ENCODE measurements around the gene B3GNT2.

B3GNT2 gene

DNA sequence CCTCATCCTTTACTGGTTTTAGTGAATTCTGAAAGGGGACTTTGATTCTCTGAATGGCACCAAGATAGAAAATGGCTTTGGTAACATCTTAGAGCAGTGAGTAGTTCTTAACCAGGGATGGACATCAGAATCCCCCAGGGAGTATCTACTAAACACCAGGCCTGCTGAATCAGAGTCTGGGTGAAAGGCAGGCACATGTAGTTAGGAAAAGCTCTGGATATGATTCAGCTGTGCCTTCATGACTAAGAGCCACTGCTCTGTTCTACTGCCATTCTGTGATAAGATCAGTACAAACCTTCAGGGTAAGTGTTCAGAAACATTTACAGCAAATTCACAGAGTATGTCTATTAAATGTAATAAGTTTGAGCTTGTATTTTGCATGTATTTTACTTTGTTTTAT lies 46.2 kb upstream of the B3GNT2 start:
- POLR2A ChIA-PET = no interaction called here
- H3K36me3 ChIP-seq (ENCODE audit: control insufficient read depth in 2 of 2, insufficient read depth in 1 of 2, low read length in 2 of 2) = no peaks in the 10 kb centered on the region
- H3K4me3 ChIP-seq (ENCODE audit: low read depth, low read length) = no peak overlapping the region
- H3K4me1 ChIP-seq (ENCODE audit: control insufficient read depth, insufficient read depth, low read length) = no peaks in the 10 kb centered on the region
- no peak for TF ChIP-seq ZSCAN5A (tag by site-specific recombination; IDR thresholded peaks at IDR 0.05)
- TF ChIP-seq, protein P1, sequence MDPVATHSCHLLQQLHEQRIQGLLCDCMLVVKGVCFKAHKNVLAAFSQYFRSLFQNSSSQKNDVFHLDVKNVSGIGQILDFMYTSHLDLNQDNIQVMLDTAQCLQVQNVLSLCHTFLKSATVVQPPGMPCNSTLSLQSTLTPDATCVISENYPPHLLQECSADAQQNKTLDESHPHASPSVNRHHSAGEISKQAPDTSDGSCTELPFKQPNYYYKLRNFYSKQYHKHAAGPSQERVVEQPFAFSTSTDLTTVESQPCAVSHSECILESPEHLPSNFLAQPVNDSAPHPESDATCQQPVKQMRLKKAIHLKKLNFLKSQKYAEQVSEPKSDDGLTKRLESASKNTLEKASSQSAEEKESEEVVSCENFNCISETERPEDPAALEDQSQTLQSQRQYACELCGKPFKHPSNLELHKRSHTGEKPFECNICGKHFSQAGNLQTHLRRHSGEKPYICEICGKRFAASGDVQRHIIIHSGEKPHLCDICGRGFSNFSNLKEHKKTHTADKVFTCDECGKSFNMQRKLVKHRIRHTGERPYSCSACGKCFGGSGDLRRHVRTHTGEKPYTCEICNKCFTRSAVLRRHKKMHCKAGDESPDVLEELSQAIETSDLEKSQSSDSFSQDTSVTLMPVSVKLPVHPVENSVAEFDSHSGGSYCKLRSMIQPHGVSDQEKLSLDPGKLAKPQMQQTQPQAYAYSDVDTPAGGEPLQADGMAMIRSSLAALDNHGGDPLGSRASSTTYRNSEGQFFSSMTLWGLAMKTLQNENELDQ (tag by site-specific recombination; IDR thresholded peaks at IDR 0.05; ENCODE audit: low read depth) = no peak
- TF ChIP-seq ZIC2 (tag by site-specific recombination; IDR thresholded peaks at IDR 0.05) = no peak
- no peak for TF ChIP-seq ZNF558 (tag by site-specific recombination; IDR thresholded peaks at IDR 0.05)
- TF ChIP-seq WT1 (tag by site-specific recombination; IDR thresholded peaks at IDR 0.05) = no peak
- no peak for TF ChIP-seq ZNF114 (tag by site-specific recombination; IDR thresholded peaks at IDR 0.05)
- no peak for TF ChIP-seq HOXD13 (CRISPR knock-in tag; IDR thresholded peaks at IDR 0.05; ENCODE audit: borderline replicate concordance)
- TF ChIP-seq GLIS2 (tag by site-specific recombination; IDR thresholded peaks at IDR 0.05) = no peak
- TF ChIP-seq ZNF23 (tag by site-specific recombination; IDR thresholded peaks at IDR 0.05; ENCODE audit: borderline replicate concordance) = no peak
- no peak for TF ChIP-seq ZNF169 (tag by site-specific recombination; IDR thresholded peaks at IDR 0.05)
- no peak for TF ChIP-seq ZNF510 (tag by site-specific recombination; IDR thresholded peaks at IDR 0.05; ENCODE audit: insufficient replicate concordance)
- no peak for TF ChIP-seq ZNF776 (tag by site-specific recombination; IDR thresholded peaks at IDR 0.05; ENCODE audit: borderline replicate concordance)
- TF ChIP-seq ZNF837 (tag by site-specific recombination; IDR thresholded peaks at IDR 0.05) = no peak
- TF ChIP-seq RBAK (tag by site-specific recombination; IDR thresholded peaks at IDR 0.05) = no peak
- TF ChIP-seq ZBTB20 (tag by site-specific recombination; IDR thresholded peaks at IDR 0.05) = no peak
- CTCF ChIA-PET = interaction anchor here (1.0 kb wide), 1 partner anchor 139 kb away, joined by 3 read pairs; no protein-coding TSS in a partner anchor
- no peaks in the 10 kb centered on the region for H3K9me3 ChIP-seq (ENCODE audit: control insufficient read depth, insufficient read depth, low read depth, low read length)
- H3K27ac ChIP-seq (ENCODE audit: extremely low read depth, low read depth, low read length) = no peak overlapping the region

- no peak overlapping the region for H3K27ac ChIP-seq (ENCODE audit: extremely low read depth, low read depth, low read length)
- no peaks in the 10 kb centered on the region for H3K36me3 ChIP-seq (ENCODE audit: control insufficient read depth in 2 of 2, insufficient read depth in 1 of 2, low read length in 2 of 2)
- no peaks in the 10 kb centered on the region for H3K9me3 ChIP-seq (ENCODE audit: control insufficient read depth, insufficient read depth, low read depth, low read length)
- no peak overlapping the region for H3K4me3 ChIP-seq (ENCODE audit: low read depth, low read length)
- no peaks in the 10 kb centered on the region for H3K4me1 ChIP-seq (ENCODE audit: control insufficient read depth, insufficient read depth, low read length)
- POLR2A ChIA-PET = interaction anchor here (0.6 kb wide), 1 partner anchor 62 kb away, joined by 3 read pairs; no protein-coding TSS in a partner anchor
- CTCF ChIA-PET = interaction anchor here (0.5 to 1.0 kb wide), 3 partner anchors 138 to 1265 kb away, joined by 3 to 4 read pairs (median 3); no protein-coding TSS in a partner anchor
- TF ChIP-seq PRDM1 (tag by site-specific recombination; IDR thresholded peaks at IDR 0.05) (no peak), ZNF548 (tag by site-specific recombination; IDR thresholded peaks at IDR 0.05) (no peak), ZFP41 (tag by site-specific recombination; IDR thresholded peaks at IDR 0.05; ENCODE audit: borderline replicate concordance) (no peak), ZNF664 (tag by site-specific recombination; IDR thresholded peaks at IDR 0.05) (no peak), ZNF837 (tag by site-specific recombination; IDR thresholded peaks at IDR 0.05) (no peak), ZNF747 (tag by site-specific recombination; IDR thresholded peaks at IDR 0.05) (no peak), YY1 (tag by site-specific recombination; IDR thresholded peaks at IDR 0.05) (no peak), ZNF514 (tag by site-specific recombination; IDR thresholded peaks at IDR 0.05) (no peak), ZNF701 (tag by site-specific recombination; IDR thresholded peaks at IDR 0.05) (no peak), ZNF24 (tag by site-specific recombination; IDR thresholded peaks at IDR 0.05) (no peak), ZNF133 (tag by site-specific recombination; IDR thresholded peaks at IDR 0.05) (no peak), ZNF423 (tag by site-specific recombination; IDR thresholded peaks at IDR 0.05) (no peak), ZNF558 (tag by site-specific recombination; IDR thresholded peaks at IDR 0.05) (no peak), ZNF626 (tag by site-specific recombination; IDR thresholded peaks at IDR 0.05) (no peak)
- TF ChIP-seq, protein P2, sequence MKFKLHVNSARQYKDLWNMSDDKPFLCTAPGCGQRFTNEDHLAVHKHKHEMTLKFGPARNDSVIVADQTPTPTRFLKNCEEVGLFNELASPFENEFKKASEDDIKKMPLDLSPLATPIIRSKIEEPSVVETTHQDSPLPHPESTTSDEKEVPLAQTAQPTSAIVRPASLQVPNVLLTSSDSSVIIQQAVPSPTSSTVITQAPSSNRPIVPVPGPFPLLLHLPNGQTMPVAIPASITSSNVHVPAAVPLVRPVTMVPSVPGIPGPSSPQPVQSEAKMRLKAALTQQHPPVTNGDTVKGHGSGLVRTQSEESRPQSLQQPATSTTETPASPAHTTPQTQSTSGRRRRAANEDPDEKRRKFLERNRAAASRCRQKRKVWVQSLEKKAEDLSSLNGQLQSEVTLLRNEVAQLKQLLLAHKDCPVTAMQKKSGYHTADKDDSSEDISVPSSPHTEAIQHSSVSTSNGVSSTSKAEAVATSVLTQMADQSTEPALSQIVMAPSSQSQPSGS (tag by site-specific recombination; IDR thresholded peaks at IDR 0.05; ENCODE audit: low read depth) = no peak
- TF ChIP-seq, protein P3, sequence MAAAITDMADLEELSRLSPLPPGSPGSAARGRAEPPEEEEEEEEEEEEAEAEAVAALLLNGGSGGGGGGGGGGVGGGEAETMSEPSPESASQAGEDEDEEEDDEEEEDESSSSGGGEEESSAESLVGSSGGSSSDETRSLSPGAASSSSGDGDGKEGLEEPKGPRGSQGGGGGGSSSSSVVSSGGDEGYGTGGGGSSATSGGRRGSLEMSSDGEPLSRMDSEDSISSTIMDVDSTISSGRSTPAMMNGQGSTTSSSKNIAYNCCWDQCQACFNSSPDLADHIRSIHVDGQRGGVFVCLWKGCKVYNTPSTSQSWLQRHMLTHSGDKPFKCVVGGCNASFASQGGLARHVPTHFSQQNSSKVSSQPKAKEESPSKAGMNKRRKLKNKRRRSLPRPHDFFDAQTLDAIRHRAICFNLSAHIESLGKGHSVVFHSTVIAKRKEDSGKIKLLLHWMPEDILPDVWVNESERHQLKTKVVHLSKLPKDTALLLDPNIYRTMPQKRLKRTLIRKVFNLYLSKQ (tag by site-specific recombination; IDR thresholded peaks at IDR 0.05; ENCODE audit: borderline replicate concordance) = no peak
Measured at GRCh38 chr2:62150597-62151305, 45.2 kb upstream of the B3GNT2 start.
